Stimulated activated memory B cell treated with anti-CD40 and anti-IgM and Interleukin-4, amounts not matched to agents 10 μg/mL and 1 μg/mL and 100 μg/mL, for 72 hours (primary cell): Measurements from ENCODE around the gene SPDYE17.
"Not testable (repeated sequence)": the region's sequence is repeated elsewhere in the genome, so short reads cannot be mapped to it uniquely, and the experiment has no call there.

Experiments
- ATAC-seq: fragments of 150-1000 bp; cut with Tn5 transposase; 2 replicates; pipeline ENCODE4 v1.10.0; 2021
- H3K27ac Mint-ChIP-seq: one replicate; pipeline ENCODE4 v1.8.0; 2022; ENCODE audit warnings: mild to moderate bottlenecking, mixed read lengths
- H3K27me3 Mint-ChIP-seq: one replicate; pipeline ENCODE4 v1.8.0; 2022; ENCODE audit warnings: mixed read lengths
- H3K36me3 Mint-ChIP-seq: one replicate; pipeline ENCODE4 v1.8.0; 2022; ENCODE audit warnings: mixed read lengths
- H3K4me1 Mint-ChIP-seq: one replicate; pipeline ENCODE4 v1.8.0; 2022; ENCODE audit warnings: mixed read lengths
- H3K4me3 Mint-ChIP-seq: one replicate; pipeline ENCODE4 v1.8.0; 2022; ENCODE audit warnings: mild to moderate bottlenecking, moderate library complexity, mixed read lengths
- H3K9me3 Mint-ChIP-seq: one replicate; pipeline ENCODE4 v1.8.0; 2022; ENCODE audit warnings: mixed read lengths

Gene SPDYE17

GRCh38 chr7:76984784-76985136, 47.4 kb downstream of the SPDYE17 start:
- H3K27me3 Mint-ChIP-seq, H3K27ac Mint-ChIP-seq, H3K4me1 Mint-ChIP-seq, H3K9me3 Mint-ChIP-seq, H3K4me3 Mint-ChIP-seq: not testable (repeated sequence)
- peaks cover 19% of the 10 kb centered on the region for H3K36me3 Mint-ChIP-seq
- ATAC-seq = peak; percentile 99

- not testable (repeated sequence) for H3K27ac Mint-ChIP-seq, H3K4me1 Mint-ChIP-seq, H3K27me3 Mint-ChIP-seq, H3K9me3 Mint-ChIP-seq, H3K4me3 Mint-ChIP-seq
- peaks cover 20% of the 10 kb centered on the region for H3K36me3 Mint-ChIP-seq
- ATAC-seq = peak; percentile 44
These were observed 48.0 kb downstream of the SPDYE17 start for GRCh38 chr7:76983937-76984783.

GRCh38 chr7:76983333-76983732, 48.8 kb downstream of the SPDYE17 start:
- not testable (repeated sequence) for H3K4me3 Mint-ChIP-seq, H3K27ac Mint-ChIP-seq, ATAC-seq, H3K9me3 Mint-ChIP-seq, H3K4me1 Mint-ChIP-seq, H3K27me3 Mint-ChIP-seq
- peaks cover 20% of the 10 kb centered on the region for H3K36me3 Mint-ChIP-seq

- H3K4me3 Mint-ChIP-seq, H3K27ac Mint-ChIP-seq, H3K9me3 Mint-ChIP-seq, H3K4me1 Mint-ChIP-seq, H3K27me3 Mint-ChIP-seq, ATAC-seq: not testable (repeated sequence)
- peaks cover 20% of the 10 kb centered on the region for H3K36me3 Mint-ChIP-seq
These were observed 49.7 kb downstream of the SPDYE17 start for GRCh38 chr7:76982501-76982900.

- H3K4me3 Mint-ChIP-seq, H3K27me3 Mint-ChIP-seq, H3K9me3 Mint-ChIP-seq, ATAC-seq, H3K4me1 Mint-ChIP-seq, H3K27ac Mint-ChIP-seq: not testable (repeated sequence)
- peaks cover 20% of the 10 kb centered on the region for H3K36me3 Mint-ChIP-seq
These were observed 50.8 kb downstream of the SPDYE17 start for GRCh38 chr7:76981187-76981970.

- not testable (repeated sequence) for H3K27ac Mint-ChIP-seq, H3K4me1 Mint-ChIP-seq, H3K9me3 Mint-ChIP-seq, H3K27me3 Mint-ChIP-seq, H3K4me3 Mint-ChIP-seq, ATAC-seq
- H3K36me3 Mint-ChIP-seq = peaks cover 20% of the 10 kb centered on the region
These were observed 51.6 kb downstream of the SPDYE17 start for GRCh38 chr7:76980576-76980975.

GRCh38 chr7:76977761-76978367, 54.3 kb downstream of the SPDYE17 start:
- ATAC-seq, H3K27me3 Mint-ChIP-seq, H3K27ac Mint-ChIP-seq, H3K4me1 Mint-ChIP-seq, H3K9me3 Mint-ChIP-seq, H3K4me3 Mint-ChIP-seq: not testable (repeated sequence)
- H3K36me3 Mint-ChIP-seq = peaks cover 20% of the 10 kb centered on the region

- H3K27ac Mint-ChIP-seq, H3K4me1 Mint-ChIP-seq, H3K9me3 Mint-ChIP-seq, H3K27me3 Mint-ChIP-seq, H3K36me3 Mint-ChIP-seq, ATAC-seq, H3K4me3 Mint-ChIP-seq: not testable (repeated sequence)
These were observed 57.2 kb downstream of the SPDYE17 start for GRCh38 chr7:76974793-76975579.

GRCh38 chr7:76974336-76974735, 57.8 kb downstream of the SPDYE17 start:
- not testable (repeated sequence) for H3K36me3 Mint-ChIP-seq, H3K27ac Mint-ChIP-seq, H3K4me1 Mint-ChIP-seq, ATAC-seq, H3K27me3 Mint-ChIP-seq, H3K4me3 Mint-ChIP-seq, H3K9me3 Mint-ChIP-seq

- H3K27me3 Mint-ChIP-seq, H3K4me3 Mint-ChIP-seq, ATAC-seq, H3K27ac Mint-ChIP-seq, H3K4me1 Mint-ChIP-seq, H3K9me3 Mint-ChIP-seq, H3K36me3 Mint-ChIP-seq: not testable (repeated sequence)
These were observed 59.8 kb downstream of the SPDYE17 start for GRCh38 chr7:76972391-76972790.
